Measurements from ENCODE around the gene TMEM101.
A peak's percentile ranks its signal among the peaks of the same experiment; 100 is the strongest.
"Not testable (repeated sequence)": the region's sequence is repeated elsewhere in the genome, so short reads cannot be mapped to it uniquely, and the experiment has no call there.

Gene TMEM101

DNA sequence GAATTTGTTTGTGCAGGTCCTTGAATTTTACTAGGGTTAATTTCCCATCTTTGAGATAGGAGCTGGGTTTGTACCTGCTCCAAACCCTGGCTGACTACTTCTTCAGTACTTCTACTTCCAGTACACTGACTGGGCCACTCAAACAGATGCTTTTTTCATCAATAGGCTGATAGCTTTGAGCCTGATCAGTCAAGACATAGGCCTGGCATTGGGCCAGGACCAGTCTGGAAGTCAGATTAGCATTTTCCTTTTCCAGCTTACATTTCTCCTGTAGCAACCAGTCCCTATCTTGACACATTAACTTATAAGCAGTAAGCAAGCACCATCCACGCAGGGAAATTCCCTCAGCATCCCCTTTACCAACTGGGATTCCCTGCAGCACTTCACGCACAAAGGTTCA is 7.5 kb upstream of the TMEM101 start:
- ATAC-seq = no peak
- no peak for TF ChIP-seq ZC3H10 (CRISPR knock-in tag; IDR thresholded peaks at IDR 0.05)
- no peak for TF ChIP-seq CSDC2 (CRISPR knock-in tag; IDR thresholded peaks at IDR 0.05)
- TF ChIP-seq TOX (CRISPR knock-in tag; IDR thresholded peaks at IDR 0.05; ENCODE audit: borderline replicate concordance) = no peak
- TF ChIP-seq SNAI2 (CRISPR knock-in tag; IDR thresholded peaks at IDR 0.05) = no peak
- TF ChIP-seq CSRNP3 (CRISPR knock-in tag; IDR thresholded peaks at IDR 0.05) = no peak
- TF ChIP-seq ZFP3 (CRISPR knock-in tag; IDR thresholded peaks at IDR 0.05) = no peak
- TF ChIP-seq CREB5 (CRISPR knock-in tag; IDR thresholded peaks at IDR 0.05; ENCODE audit: low read depth) = no peak
- TF ChIP-seq ZNF565 (CRISPR knock-in tag; conservative IDR thresholded peaks at IDR 0.05; ENCODE audit: low read depth) = no peak
- no peak for TF ChIP-seq OSR1 (CRISPR knock-in tag; IDR thresholded peaks at IDR 0.05)
- no peak for TF ChIP-seq ARNTL (CRISPR knock-in tag; IDR thresholded peaks at IDR 0.05; ENCODE audit: borderline replicate concordance, low read depth)

DNA sequence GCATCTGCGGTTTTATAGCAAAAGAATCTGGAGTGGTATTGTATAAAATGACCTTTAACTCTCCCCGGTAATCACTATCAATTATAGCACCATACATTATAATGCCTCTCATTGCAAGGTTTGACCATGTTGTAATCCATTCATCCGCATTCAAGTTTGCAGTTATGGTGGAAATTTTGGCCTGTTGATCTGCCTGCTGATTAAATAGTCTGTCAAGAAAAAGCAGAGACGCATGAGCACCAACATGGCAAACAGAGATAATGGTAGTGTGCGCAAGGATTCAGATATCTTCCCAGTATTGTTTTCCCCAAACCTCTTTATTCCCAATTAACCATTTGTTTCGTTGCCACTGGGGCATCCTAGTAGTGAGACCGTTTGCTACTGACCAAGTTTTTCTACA is 6.5 kb upstream of the TMEM101 start:
- not testable (repeated sequence) for ATAC-seq

GRCh38 chr17:44014133-44014436 is 678 bp downstream of the TMEM101 start:
- TF ChIP-seq GLIS3 (CRISPR knock-in tag; IDR thresholded peaks at IDR 0.05) = no peak
- no peak for TF ChIP-seq CREB5 (CRISPR knock-in tag; IDR thresholded peaks at IDR 0.05; ENCODE audit: low read depth)
- no peak for TF ChIP-seq BACH2 (CRISPR knock-in tag; IDR thresholded peaks at IDR 0.05; ENCODE audit: borderline replicate concordance)
- no peak for TF ChIP-seq ZFP3 (CRISPR knock-in tag; IDR thresholded peaks at IDR 0.05)
- no peak for TF ChIP-seq TCF4 (CRISPR knock-in tag; IDR thresholded peaks at IDR 0.05; ENCODE audit: borderline replicate concordance)
- no peak for TF ChIP-seq SNAI2 (CRISPR knock-in tag; IDR thresholded peaks at IDR 0.05)
- TF ChIP-seq RARB (CRISPR knock-in tag; IDR thresholded peaks at IDR 0.05) = no peak
- TF ChIP-seq ARNTL (CRISPR knock-in tag; IDR thresholded peaks at IDR 0.05; ENCODE audit: borderline replicate concordance, low read depth) = no peak
- TF ChIP-seq ZNF70 (CRISPR knock-in tag; IDR thresholded peaks at IDR 0.05) = no peak
- peak; percentile 55; the same call in 2 of the 3 replicates for ATAC-seq

GRCh38 chr17:44012874-44013273 is 1.9 kb downstream of the TMEM101 start:
- TF ChIP-seq ZNF70 (CRISPR knock-in tag; IDR thresholded peaks at IDR 0.05) (no peak), ZNF565 (CRISPR knock-in tag; conservative IDR thresholded peaks at IDR 0.05; ENCODE audit: low read depth) (no peak), OSR1 (CRISPR knock-in tag; IDR thresholded peaks at IDR 0.05) (no peak), RARB (CRISPR knock-in tag; IDR thresholded peaks at IDR 0.05) (no peak), GLIS3 (CRISPR knock-in tag; IDR thresholded peaks at IDR 0.05) (no peak), ZNF8 (CRISPR knock-in tag; IDR thresholded peaks at IDR 0.05) (no peak), CREB5 (CRISPR knock-in tag; IDR thresholded peaks at IDR 0.05; ENCODE audit: low read depth) (no peak), PATZ1 (CRISPR knock-in tag; IDR thresholded peaks at IDR 0.05; ENCODE audit: borderline replicate concordance) (no peak)
- TF ChIP-seq, protein P1, sequence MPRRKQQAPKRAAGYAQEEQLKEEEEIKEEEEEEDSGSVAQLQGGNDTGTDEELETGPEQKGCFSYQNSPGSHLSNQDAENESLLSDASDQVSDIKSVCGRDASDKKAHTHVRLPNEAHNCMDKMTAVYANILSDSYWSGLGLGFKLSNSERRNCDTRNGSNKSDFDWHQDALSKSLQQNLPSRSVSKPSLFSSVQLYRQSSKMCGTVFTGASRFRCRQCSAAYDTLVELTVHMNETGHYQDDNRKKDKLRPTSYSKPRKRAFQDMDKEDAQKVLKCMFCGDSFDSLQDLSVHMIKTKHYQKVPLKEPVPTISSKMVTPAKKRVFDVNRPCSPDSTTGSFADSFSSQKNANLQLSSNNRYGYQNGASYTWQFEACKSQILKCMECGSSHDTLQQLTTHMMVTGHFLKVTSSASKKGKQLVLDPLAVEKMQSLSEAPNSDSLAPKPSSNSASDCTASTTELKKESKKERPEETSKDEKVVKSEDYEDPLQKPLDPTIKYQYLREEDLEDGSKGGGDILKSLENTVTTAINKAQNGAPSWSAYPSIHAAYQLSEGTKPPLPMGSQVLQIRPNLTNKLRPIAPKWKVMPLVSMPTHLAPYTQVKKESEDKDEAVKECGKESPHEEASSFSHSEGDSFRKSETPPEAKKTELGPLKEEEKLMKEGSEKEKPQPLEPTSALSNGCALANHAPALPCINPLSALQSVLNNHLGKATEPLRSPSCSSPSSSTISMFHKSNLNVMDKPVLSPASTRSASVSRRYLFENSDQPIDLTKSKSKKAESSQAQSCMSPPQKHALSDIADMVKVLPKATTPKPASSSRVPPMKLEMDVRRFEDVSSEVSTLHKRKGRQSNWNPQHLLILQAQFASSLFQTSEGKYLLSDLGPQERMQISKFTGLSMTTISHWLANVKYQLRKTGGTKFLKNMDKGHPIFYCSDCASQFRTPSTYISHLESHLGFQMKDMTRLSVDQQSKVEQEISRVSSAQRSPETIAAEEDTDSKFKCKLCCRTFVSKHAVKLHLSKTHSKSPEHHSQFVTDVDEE (CRISPR knock-in tag; IDR thresholded peaks at IDR 0.05) = no peak
- ATAC-seq = no peak
